T-helper 1 cell treated with Interleukin-12 subunit alpha and Interleukin-12 subunit beta and Interleukin-4 antibody, amounts not matched to agents 30 ng/mL and 1 ng/mL, for 36 hours (primary cell): ENCODE results near the gene NPHP1. TPM values are rescaled to one million over a fixed set of nuclear protein-coding genes. Genes with fewer than 3 reads are reported as not detected.
"Not testable (repeated sequence)": the region's sequence is repeated elsewhere in the genome, so short reads cannot be mapped to it uniquely, and the experiment has no call there.

Experiments
- intact Hi-C: fragments of 100-400 bp; cut with micrococcal nuclease; formaldehyde crosslinking; loops from one replicate; pipeline ENCODE4 v1.15.1; 2024
- total RNA-seq: library from RNA; stranded (reverse); gene quantifications from 2 replicates; pipeline ENCODE4 v1.2.3, GENCODE V29; 2022

NPHP1 gene
- total RNA-seq, 1 donor from 2014 or later = 0.12 TPM

GRCh38 chr2:110105608-110106467, 99.0 kb downstream of the NPHP1 start:
- intact Hi-C loops = no loop called here

GRCh38 chr2:110105183-110105582, 99.6 kb downstream of the NPHP1 start:
- intact Hi-C loops = no loop called here

- intact Hi-C loops = no loop called here
Observed at GRCh38 chr2:110104025-110104771, 100.6 kb downstream of the NPHP1 start.

GRCh38 chr2:110103061-110103961, 101.5 kb downstream of the NPHP1 start:
- intact Hi-C loops = no loop called here

GRCh38 chr2:110101901-110102803, 102.7 kb downstream of the NPHP1 start:
- intact Hi-C loops = no loop called here

GRCh38 chr2:110101280-110101844, 103.5 kb downstream of the NPHP1 start:
- intact Hi-C loops = no loop called here

GRCh38 chr2:110100880-110101279, 103.9 kb downstream of the NPHP1 start:
- intact Hi-C loops = not testable (repeated sequence)

- intact Hi-C loops = no loop called here
Observed at GRCh38 chr2:110100480-110100879, 104.3 kb downstream of the NPHP1 start.

GRCh38 chr2:110099471-110100225, 105.2 kb downstream of the NPHP1 start:
- intact Hi-C loops = no loop called here

- intact Hi-C loops = no loop called here
Observed at GRCh38 chr2:110099038-110099425, 105.8 kb downstream of the NPHP1 start.

GRCh38 chr2:110097506-110098220, 107.2 kb downstream of the NPHP1 start:
- intact Hi-C loops = no loop called here

- intact Hi-C loops = no loop called here
Observed at GRCh38 chr2:110095994-110096633, 108.7 kb downstream of the NPHP1 start.

GRCh38 chr2:110094884-110095534, 109.8 kb downstream of the NPHP1 start:
- intact Hi-C loops = not testable (repeated sequence)

- intact Hi-C loops = not testable (repeated sequence)
Observed at GRCh38 chr2:110093924-110094323, 110.9 kb downstream of the NPHP1 start.

GRCh38 chr2:110090164-110090563, 114.6 kb downstream of the NPHP1 start:
- intact Hi-C loops = not testable (repeated sequence)

- intact Hi-C loops = not testable (repeated sequence)
Observed at GRCh38 chr2:110083757-110084156, 121.1 kb downstream of the NPHP1 start.

- intact Hi-C loops = not testable (repeated sequence)
Observed at GRCh38 chr2:110083162-110083561, 121.7 kb downstream of the NPHP1 start.

- intact Hi-C loops = not testable (repeated sequence)
Observed at GRCh38 chr2:110078104-110078503, 126.7 kb downstream of the NPHP1 start.
